NCI-H2227 (cell line): Measurements from ENCODE around the gene YES1.

Source experiments
- DNase-seq: peaks from one replicate; lab custom pipeline; 2025; ENCODE audit not compliant: unreplicated experiment; lab: John Stamatoyannopoulos, UW

Gene YES1

DNA sequence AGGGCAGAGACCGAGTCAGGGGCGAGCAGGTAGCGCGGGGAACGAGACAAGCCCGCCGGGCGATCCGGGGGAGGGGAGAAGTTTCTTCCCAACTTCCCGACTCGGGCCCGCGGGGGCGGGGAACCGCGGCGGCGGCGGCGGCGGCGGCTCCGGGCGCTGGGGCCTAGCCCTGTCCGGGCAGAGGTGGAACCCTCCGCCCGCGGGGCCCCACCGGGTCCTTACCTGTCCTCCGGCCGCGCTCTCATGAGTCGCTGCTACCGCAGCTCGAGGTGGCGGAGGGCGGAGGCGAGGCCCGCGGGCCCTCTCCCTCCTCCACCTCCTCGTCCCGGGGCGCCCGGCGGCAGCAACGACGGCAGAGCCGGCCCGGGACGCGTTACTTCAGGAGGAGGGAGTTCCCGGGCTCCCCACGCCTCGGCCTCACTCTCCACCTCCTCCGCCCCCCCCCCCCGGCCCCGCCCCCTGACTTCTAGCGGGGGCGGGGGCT, at the start of gene YES1:
YES1 (minus strand) TSS at position 351 of the 484 bp plus-strand sequence. CDS start 55,415 bp downstream, outside the sequence.
- peak; percentile 51 for DNase-seq

DNA sequence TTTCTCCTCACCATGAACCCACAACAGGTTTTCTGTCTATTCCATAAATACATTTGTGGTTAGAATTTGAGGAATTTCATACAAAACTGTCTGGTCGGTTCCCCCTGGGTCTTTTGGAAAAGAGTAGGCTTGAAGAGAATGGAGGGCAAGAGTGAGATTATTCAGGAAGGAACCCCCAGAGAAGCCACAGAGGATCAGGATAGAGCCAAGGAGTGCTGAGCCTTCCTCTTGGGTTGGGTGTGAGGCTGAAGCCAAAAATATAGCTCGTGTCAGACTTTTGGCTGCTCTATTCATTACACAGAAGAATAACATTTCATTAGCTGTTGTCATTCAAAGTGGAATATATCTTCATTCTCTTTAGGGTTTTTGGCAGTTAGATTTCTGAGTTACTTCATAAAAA, 45.9 kb upstream of the YES1 start:
- no peak for DNase-seq

DNA sequence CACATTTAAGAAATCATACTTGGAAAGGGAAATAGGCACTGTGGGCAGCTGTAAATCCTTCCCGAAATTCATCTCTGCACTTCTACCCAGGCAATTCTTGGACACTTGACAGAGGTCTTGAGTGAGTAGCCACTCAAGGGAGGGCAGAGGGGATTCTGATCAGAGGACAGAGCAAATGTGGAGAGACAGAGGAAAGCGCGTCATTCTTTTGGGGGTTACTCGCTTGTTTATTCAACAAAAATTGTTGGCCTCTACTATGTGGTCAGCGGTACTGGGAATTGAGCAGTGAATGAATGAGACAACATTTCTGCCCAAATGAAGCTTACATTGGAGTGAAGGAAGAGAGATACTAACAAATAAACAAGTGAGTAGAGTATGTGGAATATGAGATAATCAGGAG, 41.4 kb upstream of the YES1 start:
- DNase-seq = no peak

DNA sequence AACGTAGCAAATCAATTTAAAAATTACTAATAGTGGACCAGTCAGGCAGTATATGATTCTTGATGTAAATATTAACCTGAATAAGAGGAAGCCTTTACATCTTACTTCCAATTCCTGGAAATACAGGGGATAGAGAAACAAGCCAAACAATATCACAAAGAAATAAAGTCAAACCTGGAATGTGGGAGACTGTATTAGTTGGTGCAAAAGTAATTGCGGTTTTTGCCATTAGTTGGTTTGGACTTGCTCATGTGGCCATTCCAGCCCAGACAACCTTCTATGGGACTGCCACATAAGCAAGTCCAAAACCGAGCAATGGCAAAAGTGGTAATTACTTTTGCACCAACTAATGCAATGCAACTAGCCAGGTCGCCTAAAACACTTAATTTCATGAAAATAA, 38.9 kb upstream of the YES1 start:
- no peak for DNase-seq

DNA sequence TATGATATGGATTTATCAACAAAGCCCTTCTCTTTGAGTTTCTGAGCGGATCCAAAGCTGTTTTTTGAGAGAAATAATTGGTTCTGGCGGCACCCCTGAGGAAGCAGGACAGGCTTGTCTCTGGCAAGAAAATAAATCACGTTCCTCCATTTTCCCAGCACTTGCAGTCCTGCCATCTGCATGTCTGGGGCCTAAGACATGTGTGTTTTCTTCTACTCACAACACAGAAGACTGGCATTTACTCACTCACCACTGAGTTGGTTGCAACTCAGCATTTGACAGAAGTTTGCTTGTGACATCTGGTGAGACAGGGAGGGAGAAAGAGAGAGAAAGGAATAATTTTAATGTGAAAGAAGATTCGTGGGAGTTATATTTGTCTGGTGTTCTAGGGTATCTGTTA, 37.0 kb upstream of the YES1 start:
- no peak for DNase-seq

DNA sequence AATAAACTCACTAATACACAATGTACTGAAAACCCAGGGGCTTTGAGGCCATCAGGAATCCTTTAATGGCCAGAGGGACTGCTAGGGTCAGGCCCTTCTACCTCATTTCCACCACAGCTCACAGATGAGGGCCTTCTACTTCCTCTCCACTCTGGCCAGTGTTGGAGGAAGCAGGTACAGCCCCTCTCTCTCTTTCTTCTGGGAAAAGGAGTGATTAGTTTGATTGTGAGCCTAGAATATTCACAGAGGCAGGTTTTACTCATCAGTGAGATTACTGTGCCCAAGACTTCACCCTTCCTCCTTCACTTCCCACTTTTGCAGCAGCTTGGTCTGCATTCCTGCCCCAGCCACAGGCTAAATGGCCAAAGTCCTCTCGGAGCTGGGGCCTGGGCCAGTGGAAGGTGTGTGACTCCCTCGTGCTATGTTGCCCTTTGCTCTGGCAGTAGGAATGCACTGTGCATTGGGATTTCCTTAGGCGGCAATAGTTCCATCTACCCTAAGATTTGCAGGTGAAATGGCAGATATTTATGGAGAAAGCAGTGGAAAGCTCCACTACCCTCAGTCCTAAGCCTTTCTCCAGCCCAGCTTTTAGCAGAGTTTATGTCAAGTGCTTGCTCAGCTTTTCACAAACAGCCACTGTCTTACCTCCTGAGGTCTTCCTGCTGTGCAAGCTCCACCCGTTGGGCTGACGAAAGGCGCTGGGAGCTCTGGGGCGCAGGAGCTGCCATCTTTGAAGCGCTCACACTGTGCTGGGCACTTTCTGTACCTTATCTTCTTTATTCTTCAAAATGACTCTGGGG, 36.2 kb upstream of the YES1 start:
- DNase-seq = no peak

DNA sequence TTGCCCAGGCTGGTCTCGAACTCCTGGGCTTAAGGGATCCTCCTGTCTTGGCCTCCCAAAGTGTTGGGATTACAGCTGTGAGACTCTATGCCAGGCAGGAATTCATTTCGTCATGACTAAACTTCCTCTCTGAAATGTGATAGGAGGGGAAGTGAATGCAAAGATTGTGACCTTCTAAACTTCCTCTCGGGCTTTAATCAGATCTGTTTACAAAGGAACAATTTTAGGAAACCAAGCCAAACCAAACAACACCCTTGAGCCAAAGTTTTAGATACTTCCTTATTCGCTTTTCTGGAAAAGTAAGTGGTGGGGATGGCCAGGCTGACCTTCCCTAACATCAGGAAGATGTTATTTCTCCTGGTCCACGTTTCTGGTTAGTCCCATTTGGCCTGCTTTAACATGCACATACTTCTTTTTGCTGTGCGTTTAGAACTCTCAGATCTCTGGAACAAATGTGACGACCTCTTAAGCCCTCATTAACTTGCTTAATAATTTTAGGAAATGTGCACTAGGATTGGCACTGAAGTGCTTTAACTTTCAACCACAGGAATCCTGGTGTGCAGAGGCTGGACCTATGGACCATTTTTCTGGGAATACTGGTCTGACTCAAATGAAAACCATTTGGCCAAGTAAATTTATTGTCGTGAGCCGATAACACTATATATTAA, 33.2 kb upstream of the YES1 start:
- no peak for DNase-seq

DNA sequence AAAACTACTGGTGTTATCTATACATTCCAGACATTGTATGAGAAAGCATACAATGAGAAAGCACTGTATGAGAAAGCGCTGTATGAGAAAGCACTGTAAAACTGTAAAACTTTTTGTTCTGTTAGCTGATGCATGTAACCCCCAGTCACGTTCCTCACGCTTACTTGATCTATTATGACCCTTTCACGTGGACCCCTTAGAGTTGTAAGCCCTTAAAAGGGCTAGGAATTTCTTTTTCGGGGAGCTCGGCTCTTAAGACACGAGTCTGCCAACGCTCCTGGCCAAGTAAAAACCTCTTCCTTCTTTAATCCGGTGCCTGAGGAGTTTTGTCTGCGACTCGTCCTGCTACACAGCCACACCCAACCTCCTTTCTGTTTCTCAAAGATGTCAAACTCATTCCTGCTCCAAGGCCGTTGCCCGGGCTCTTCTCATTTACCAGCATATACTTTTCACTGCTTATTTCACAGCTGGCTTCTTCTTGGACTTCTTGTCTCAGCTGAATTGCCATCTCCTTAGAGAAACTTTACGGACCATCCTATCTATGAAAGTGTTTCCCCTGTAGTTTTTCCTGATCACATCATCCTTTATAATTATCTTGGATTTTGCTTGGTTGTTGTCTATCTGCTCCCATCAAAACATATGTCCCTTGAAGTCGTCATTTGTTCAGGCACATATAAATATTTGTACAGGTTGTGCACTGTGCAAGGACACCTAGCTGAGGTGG, 29.8 kb upstream of the YES1 start:
- no peak for DNase-seq

DNA sequence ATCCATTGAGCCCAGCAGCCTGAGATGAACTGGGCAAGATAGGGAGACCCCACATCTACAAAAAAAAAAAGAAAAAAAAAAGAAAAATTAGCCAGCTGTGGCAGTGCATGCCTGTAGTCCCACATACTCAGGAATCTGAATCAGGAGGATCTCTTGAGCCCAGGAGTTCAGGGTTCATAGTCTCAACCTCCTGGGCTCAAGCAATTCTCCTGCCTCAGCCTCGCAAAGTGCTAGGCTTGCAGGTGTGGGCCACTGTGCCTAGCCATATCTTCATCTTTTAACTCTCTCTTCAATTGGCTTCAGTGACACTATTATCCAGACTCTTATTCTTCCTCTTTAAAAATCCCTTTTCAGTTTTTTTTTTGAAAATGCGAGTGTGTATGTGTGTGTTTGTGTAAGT, 28.5 kb upstream of the YES1 start:
- no peak for DNase-seq

DNA sequence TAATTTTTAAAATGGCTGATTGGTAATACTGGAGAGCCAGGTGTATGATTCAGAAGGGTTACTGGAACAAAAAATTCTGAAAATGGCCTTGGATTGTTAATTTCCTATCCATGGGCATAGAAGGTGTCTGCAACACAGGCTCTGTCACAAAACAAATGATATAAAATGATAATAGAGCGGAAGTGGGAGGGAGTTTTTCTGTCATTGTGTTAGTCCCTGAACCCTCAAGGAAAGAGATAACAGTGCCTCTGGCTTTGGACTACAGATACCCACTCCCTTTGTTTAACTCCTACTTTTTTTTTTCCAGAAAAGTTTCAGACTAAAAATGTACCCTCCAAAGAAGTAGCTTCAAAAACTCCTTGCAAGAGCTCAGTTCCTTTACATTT, 28.0 kb upstream of the YES1 start:
- DNase-seq = no peak

DNA sequence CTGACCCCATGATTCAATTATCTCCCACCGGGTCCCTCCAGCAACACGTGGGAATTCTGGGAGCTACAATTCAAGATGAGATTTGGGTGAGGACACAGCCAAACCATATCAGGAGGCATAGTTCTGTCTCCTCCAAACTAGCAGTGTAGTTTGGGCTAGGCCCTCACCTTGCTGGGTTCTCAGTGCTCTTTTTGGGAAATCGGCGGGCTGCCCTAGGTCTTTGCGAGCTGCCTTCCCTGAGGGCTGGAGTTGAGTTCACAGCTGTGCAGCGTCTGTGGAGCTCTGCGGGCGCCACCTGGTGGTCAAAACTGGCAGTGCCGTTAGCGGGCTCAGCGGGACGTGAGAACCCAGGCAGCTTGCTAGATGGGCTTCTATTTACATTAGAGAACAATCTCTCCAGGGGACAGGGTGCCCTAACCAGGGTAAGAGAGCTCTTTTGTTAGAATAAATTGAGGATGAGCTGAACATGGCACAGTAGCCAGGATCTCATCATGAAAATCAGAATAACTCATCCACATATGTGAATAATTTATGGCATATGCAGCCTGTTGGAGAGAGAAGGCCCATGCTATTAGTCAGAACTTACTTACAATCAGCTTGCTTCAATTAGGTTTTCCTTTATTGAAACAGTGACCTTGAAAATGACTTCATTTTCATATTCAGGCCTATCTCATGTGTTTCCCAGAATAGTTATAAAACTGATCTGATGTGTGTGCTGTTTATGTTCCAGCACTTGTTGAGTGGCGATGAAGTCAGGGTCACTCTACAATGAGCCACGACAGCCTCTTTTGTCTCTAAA, 27.4 kb upstream of the YES1 start:
- peak; percentile 85 for DNase-seq

DNA sequence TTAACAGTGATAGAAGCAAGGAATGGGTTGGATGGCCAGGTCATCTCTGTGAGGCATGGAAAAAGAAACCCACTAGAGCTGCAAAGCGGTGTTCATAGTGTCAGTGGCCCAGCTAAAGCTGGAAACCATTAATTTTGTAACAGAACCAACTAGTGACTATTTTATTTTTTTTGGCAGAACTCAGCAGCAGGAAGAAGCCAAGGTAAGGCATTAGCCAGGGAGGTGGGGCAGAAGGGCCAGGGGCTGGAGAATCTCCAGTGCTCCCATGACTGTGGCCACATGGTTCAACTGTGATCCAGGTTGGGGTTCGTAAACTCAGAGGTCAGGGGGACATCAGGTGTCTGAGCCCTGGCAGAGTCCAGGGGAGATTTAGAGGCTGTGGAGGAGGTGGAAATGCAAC, 25.9 kb upstream of the YES1 start:
- no peak for DNase-seq

DNA sequence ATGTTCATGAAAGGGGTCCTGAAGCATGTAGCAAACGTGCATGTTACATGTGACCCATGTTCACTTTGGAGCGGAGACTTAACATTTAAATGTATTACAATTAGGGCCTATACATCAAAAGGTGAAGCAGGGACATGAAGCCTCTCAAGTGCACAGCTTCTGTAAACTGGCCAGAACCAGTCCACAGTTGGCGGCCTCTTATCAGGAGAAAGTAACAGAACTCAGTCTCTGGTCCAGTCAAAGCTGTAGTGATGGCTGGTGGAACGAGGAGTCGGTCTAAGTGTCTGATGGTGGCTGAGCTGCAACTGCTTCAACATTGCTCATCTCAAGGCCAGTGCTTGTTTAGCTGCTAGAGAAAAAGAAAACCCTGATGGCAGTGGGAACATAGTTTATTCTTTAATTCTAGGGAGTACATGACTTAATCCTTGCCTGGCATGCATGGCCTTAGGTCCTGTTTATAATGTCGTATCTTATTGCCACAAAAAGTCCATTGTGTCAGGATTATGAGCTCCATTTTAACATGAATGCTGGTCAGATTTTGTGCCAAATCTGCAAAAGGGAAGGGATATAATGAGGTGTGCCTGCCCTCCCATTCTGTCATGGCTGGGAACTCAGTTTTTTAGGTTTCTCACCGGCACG, 22.2 kb upstream of the YES1 start:
- no peak for DNase-seq

DNA sequence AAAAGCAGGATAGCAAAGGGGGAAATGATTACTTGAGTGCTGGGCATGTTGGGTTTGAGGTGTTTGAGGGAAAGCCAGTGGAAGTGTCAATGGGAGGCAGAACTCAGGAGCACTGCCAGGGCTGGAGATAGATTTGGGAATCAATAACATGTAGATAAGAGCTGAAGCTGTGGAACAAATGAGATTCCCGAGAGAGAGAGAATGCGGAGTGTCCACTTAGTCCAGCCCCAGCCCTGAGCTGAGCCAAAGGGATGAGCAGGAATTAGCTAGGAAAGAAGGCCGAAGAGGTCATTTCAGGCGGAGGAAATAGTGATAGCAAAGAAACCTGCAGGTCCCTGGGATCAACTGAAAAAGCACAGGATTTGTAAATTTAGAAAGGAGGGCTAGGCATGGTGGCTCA, 21.2 kb upstream of the YES1 start:
- DNase-seq = no peak

DNA sequence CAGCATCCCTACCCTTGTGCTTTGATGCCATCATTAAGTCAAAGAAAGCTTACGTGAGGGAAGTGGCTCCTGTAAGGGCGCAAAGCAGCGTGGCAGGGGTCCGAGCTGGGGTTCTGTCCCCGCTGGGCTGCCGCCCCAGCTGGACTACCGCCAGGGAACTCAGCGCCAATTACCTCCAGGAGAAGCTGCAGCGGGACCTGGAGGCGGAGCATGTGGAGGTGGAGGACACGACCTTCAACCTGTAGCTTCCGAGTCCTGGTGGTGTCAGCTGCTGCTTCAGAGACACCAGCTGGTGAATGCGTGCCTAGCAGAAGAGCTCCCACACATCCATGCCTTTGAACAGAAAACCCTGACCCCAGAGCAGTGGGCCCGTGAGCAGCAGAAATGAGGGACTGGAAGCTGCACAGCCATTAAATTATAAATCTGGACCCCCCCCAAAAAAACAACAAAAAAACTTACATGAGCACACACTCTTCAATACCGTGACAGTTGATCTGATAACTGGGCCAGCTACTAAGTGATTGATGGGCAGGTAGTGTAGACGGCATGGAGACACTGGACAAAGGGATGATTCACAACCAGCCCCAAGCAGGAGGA, 20.1 kb upstream of the YES1 start:
- peak; percentile 59 for DNase-seq

DNA sequence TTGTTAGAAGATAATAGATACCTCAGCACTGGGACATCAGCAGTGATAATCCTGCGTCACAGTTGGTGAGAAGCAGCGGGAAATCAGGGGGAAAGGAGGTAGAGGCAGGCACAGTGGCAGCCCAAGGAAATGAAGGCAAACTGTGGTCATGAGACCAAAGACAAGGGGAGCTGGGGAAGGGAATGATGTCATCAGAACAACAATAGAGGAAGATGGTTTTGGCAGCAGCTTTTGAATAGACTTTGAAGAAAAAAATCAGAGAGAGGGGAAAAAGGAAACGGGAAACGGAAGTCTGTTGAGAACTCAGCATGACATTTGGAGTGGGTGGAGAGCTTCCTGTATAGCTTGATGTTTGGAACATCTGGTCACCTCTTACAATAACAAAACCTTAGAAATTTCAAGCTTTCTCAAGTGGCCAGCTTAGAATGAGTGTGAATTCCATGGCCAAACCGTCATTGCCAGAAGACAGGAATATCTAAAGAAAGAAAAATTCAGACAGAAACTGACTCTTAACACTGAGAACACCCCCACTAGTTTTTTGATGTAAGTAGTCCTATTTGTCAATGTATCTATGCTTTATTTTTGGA, 18.4 kb upstream of the YES1 start:
- peak; percentile 29 for DNase-seq

DNA sequence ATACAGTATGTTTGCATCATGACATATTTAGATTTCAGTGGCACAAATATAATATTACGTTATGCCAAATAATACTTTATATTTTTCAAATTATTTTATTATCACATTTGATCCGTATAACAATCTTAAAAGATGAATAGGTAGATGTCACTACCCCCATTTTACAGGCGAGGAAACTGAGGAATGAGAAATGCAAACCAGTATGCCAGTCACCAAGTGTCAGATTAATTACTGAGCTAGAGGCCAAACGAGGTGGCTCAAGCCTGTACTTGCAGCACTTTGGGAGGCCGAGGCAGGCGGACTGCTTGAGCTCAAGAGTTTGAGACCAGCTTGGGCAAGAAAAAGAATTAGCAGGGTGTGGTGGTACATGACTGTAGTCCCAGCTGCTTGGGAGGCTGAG, 17.4 kb upstream of the YES1 start:
- DNase-seq = no peak

DNA sequence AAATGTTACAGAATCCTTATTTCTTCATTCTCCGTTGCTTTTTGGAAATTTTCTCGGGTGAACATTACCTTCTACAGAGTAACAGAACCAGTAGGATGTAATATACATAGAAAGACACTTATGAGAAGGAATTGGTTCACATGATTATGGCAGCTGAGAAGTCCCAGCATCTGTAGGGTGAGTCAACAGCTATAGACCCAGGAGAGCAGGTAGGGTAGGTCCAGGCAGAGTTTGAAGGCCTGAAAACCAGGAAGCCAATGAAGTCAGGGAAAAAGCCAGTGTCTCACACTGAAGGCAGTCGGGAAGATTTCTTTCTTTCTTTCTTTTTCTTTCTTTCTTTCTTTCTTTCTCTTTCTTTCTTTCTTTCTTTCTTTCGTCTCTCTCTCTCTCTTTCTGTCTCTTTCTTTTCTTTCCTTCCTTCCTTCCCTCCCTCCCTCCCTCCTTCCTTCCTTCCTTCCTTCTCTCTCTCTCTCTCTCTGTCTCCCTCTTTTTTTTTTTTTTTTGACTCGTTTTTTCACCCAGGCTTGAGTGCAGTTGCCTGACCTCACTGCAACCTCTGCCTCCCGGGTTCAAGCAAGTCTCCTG, 15.1 kb upstream of the YES1 start:
- DNase-seq = no peak

DNA sequence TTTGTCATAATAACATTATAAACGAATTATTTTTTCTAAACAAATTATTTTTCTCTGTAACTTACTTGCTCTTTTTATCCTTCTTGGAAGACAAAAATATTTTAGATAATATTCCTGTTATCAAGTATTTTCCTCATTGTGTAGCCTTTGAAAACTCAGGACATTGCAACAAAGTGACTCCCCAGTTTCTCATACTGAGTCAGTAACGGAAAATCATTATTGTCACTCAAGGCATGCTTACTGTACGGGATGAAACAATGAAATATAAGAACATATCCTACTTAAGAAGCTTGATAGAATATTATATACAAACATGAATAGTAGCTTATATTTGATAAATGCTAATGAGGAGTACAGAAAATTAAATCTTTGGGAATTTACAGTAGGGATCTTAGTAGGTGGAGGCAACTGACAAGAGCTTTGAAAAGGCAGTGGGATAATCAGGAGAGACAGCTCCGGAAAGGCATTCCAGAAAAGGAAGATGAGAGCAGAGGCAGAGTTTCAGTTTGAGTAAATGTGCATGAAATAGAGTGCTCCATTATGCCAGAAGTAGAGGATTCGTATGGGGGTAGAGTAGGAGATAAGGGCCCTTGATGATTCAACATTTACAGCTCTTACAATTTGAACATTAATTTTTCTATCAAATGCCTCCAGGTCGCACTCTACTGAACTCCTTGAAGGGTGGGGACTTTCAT, 14.0 kb upstream of the YES1 start:
- no peak for DNase-seq
